Common myeloid progenitor, CD34-positive (primary cell): ENCODE measurements around the gene GPR137.

ENCODE experiments used
- CTCF ChIA-PET: fragments of 350-600 bp; sonication (Branson Sonifier 250); formaldehyde crosslinking; loops from one replicate; lab custom pipeline; 2021; ENCODE audit warnings: antibody characterized with exemption; lab: Charles Lee
- POLR2A ChIA-PET: fragments of 350-600 bp; sonication (Branson Sonifier 250); formaldehyde crosslinking; loops from one replicate; lab custom pipeline; 2021; ENCODE audit warnings: antibody characterized with exemption; lab: Charles Lee
- DNase-seq, 3 donors: peaks; one replicate each; pipeline versions ENCODE4 v3.0.0 to v3.0.0-alpha.2; 2013
- H3K27ac ChIP-seq, 2 experiments: 1 replicate in 1 of 2; 2 replicates in 1 of 2; pipeline ENCODE4 v1.7.0; 2013; ENCODE audit warnings: inconsistent platforms in 2 of 2, low read length in 2 of 2, mild to moderate bottlenecking in 2 of 2, low read depth in 1 of 2, moderate library complexity in 1 of 2; ENCODE audit not compliant: severe bottlenecking in 2 of 2, insufficient read depth in 1 of 2, poor library complexity in 1 of 2
- H3K27me3 ChIP-seq, 5 experiments: replicated peaks in 2 of 5; 1 replicate in 3 of 5; 2 replicates in 2 of 5; pipeline versions ENCODE4 v1.6.1 to v1.7.0; 2013; ENCODE audit warnings: low read length in 4 of 5, mild to moderate bottlenecking in 2 of 5, moderate library complexity in 2 of 5, inconsistent platforms in 1 of 5; ENCODE audit not compliant: insufficient read depth in 5 of 5, control insufficient read depth in 4 of 5
- H3K36me3 ChIP-seq, 4 experiments: 1 replicate in 2 of 4; 2 replicates in 2 of 4; pipeline versions ENCODE4 v1.6.1 to v1.7.0; 2013; ENCODE audit warnings: low read length in 3 of 4, control low read depth in 1 of 4, mild to moderate bottlenecking in 1 of 4; ENCODE audit not compliant: control insufficient read depth in 4 of 4, insufficient read depth in 4 of 4
- H3K4me1 ChIP-seq, 4 experiments: 1 replicate in 3 of 4; 2 replicates in 1 of 4; pipeline versions ENCODE4 v1.6.1 to v1.7.1; 2013; ENCODE audit warnings: low read length in 3 of 4, mild to moderate bottlenecking in 3 of 4, control low read depth in 1 of 4, inconsistent platforms in 1 of 4, moderate library complexity in 1 of 4; ENCODE audit not compliant: control insufficient read depth in 4 of 4, insufficient read depth in 4 of 4; ENCODE audit errors: control extremely low read depth in 1 of 4
- H3K4me3 ChIP-seq, 7 experiments: 1 replicate in 4 of 7; 2 replicates in 3 of 7; pipeline versions ENCODE4 v1.5.1 to v1.7.0; 2013; ENCODE audit warnings: mild to moderate bottlenecking in 7 of 7, low read length in 6 of 7, moderate library complexity in 6 of 7, inconsistent platforms in 2 of 7, low read depth in 2 of 7, control low read depth in 1 of 7; ENCODE audit not compliant: insufficient read depth in 4 of 7, control insufficient read depth in 1 of 7; ENCODE audit errors: extremely low read depth in 1 of 7
- H3K9me3 ChIP-seq, 5 experiments: 1 replicate in 4 of 5; 2 replicates in 1 of 5; pipeline versions ENCODE4 v1.6.1 to v1.7.1; 2013; ENCODE audit warnings: low read length in 4 of 5, mild to moderate bottlenecking in 2 of 5, inconsistent platforms in 1 of 5, low read depth in 1 of 5, moderate library complexity in 1 of 5; ENCODE audit not compliant: control insufficient read depth in 4 of 5, insufficient read depth in 2 of 5; ENCODE audit errors: control extremely low read depth in 1 of 5
- WGBS: methylation state at CpG from one replicate; pipeline ENCODE4 v1.1.5; 2013; ENCODE audit not compliant: insufficient coverage; 5-methylcytosine and 5-hydroxymethylcytosine counted together

GPR137 gene

GRCh38 chr11:64269540-64270220 is 16.0 kb upstream of the GPR137 start:
- Histone ChIP-seq H3K4me3 (peak overlapping the region; percentile 76 to 94 (median 86)), H3K36me3 (peaks cover 0 to 20% (median 6%) of the 10 kb centered on the region in 4 experiments), H3K27ac (peak overlapping the region; percentile 88 to 96), H3K27me3 (no peaks in the 10 kb centered on the region), H3K9me3 (no peaks in the 10 kb centered on the region), H3K4me1 (peaks cover 4 to 51% (median 41%) of the 10 kb centered on the region in 4 experiments)
- ChIA-PET CTCF (interaction anchor here (0.8 to 11.4 kb wide), 10 partner anchors 11 to 64 kb away, joined by 3 to 106 read pairs (median 14); partner anchors contain the start of genes BAD, CATSPERZ, FERMT3 and FKBP2), POLR2A (interaction anchor here (0.6 to 3.9 kb wide), 8 partner anchors 15 to 1624 kb away, joined by 3 to 30 read pairs (median 8); partner anchors contain the start of genes BAD, FERMT3, FKBP2 and GPR137)
- DNase-seq = peak; percentile 98 to 99 (median 99)
- WGBS = 0% methylated on average over 48 of the region's 58 CpGs

DNA sequence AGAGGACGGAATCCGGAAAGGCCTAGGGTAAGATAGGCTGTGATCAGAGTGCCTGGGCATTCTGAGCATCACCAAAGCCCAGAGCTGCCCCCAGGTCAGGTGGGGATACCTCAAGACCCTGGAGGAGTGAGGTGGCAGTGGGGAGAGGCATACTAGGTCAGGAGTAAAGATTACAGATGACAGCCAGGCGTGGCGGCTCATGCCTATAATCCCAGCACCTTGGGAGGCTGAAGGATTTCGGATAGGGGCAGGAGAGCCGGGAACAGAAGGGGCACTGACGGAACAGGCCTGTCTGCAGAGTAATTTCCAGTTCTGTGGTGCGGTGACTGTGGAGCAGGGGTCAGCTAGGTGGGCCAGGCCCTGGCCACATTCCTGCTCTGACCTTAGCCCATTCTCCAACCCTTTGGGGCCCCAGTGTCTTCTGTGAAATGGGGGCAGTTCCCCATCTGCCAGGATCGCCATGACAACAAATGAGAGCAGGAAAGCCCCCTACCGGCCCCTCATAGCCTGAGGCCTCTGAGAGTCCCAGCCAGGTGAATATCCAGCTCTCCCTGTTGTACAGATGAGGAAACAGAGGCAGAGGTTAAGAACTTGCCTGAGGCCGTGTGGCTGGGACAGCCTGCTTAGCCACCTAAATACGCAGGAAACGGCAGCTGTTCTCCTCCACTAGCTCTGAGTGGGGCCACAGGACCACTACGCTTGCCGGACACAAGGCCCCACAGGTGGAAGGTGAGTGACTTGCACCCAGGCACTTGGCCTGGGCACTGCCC is 10.4 kb upstream of the GPR137 start:
- no peak for DNase-seq
- Histone ChIP-seq H3K27me3 (no peaks in the 10 kb centered on the region), H3K4me1 (peaks cover 0 to 20% (median 16%) of the 10 kb centered on the region in 4 experiments), H3K4me3 (no peak overlapping the region), H3K27ac (no peak overlapping the region), H3K36me3 (peaks cover 4 to 29% (median 22%) of the 10 kb centered on the region in 4 experiments), H3K9me3 (no peaks in the 10 kb centered on the region)
- 97% methylated on average over 15 of the region's 15 CpGs for WGBS
- ChIA-PET POLR2A (interaction anchor here (0.6 kb wide), 1 partner anchor 22 kb away, joined by 5 read pairs; no protein-coding TSS in a partner anchor), CTCF (interaction anchor here (0.6 to 4.8 kb wide), 7 partner anchors 9 to 72 kb away, joined by 3 to 19 read pairs (median 4); partner anchors contain the start of genes BAD and CATSPERZ)

DNA sequence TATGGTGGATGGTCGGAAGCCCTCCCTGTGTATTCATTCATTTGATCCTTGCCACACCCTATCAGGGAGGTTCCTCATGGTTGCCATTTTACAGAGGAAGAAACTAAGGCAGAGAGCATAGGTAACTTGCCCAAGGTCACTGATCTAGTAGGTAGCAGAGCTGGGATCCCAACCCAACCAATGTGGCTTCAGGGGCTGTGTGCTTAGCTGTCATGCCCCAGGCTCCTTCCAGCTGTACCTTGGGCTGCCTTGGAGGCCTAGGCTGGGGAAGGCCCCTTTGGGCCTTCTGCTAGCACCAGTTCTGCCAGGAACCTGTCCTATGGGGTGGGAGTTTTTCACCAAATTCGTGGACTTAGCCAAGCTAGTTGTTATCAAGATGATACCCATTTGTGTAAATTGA is 9.8 kb upstream of the GPR137 start:
- 100% methylated on average over 1 of the region's 2 CpGs for WGBS
- no peak overlapping the region for H3K4me3 ChIP-seq
- H3K4me1 ChIP-seq = peaks cover 0 to 15% (median 10%) of the 10 kb centered on the region in 4 experiments
- peaks cover 4 to 29% (median 22%) of the 10 kb centered on the region in 4 experiments for H3K36me3 ChIP-seq
- no peaks in the 10 kb centered on the region for H3K27me3 ChIP-seq
- CTCF ChIA-PET = interaction anchor here (0.8 to 4.8 kb wide), 3 partner anchors 25 to 72 kb away, joined by 3 to 19 read pairs (median 4); partner anchors contain the start of gene CATSPERZ
- POLR2A ChIA-PET = interaction anchor here (0.6 kb wide), 2 partner anchors 21 to 1618 kb away, joined by 3 to 5 read pairs; no protein-coding TSS in a partner anchor
- H3K27ac ChIP-seq = no peak overlapping the region
- H3K9me3 ChIP-seq = no peaks in the 10 kb centered on the region
- no peak for DNase-seq

- CTCF ChIA-PET = interaction anchor here (0.6 to 4.8 kb wide), 7 partner anchors 9 to 48 kb away, joined by 3 to 19 read pairs (median 3); partner anchors contain the start of genes CATSPERZ and GPR137
- H3K27me3 ChIP-seq = no peaks in the 10 kb centered on the region
- H3K4me3 ChIP-seq = no peak overlapping the region
- H3K4me1 ChIP-seq = peaks cover 0 to 9% (median 5%) of the 10 kb centered on the region in 4 experiments
- H3K9me3 ChIP-seq = no peaks in the 10 kb centered on the region
- 99% methylated on average over 14 of the region's 17 CpGs for WGBS
- no peak for DNase-seq
- no peak overlapping the region for H3K27ac ChIP-seq
- peaks cover 4 to 33% (median 24%) of the 10 kb centered on the region in 4 experiments for H3K36me3 ChIP-seq
- POLR2A ChIA-PET = no interaction called here
Observed at GRCh38 chr11:64276653-64277431, 8.8 kb upstream of the GPR137 start.

DNA sequence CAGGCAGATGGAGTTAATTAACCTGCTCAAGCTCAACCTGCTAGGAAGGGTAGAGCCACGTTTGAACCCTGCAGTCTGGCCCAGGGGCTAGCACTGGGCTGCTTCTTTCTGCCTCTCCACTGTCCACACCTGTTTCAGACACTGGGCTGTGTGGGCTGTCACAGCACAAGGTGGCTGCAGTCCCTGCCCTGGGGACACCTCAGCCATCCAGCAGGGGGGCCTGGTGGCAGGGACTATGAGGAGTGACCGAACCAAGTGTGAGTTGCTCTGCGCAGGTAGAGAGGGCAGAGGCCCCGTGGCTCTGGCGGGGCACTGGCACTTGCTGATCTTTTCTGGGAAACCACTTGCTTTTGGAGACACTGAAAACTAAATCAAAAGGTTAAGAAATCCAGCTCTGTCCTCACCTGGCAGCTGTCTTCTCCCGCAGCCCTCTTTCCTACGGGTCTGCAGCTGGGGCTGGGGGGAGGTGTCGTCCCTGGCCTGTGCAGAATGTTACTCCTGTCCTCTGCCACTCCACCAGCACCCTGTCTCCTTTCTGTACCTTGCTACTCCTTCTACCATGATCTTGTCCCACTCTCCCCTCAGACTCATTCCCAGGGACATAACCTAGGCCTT is 7.0 kb upstream of the GPR137 start:
- CTCF ChIA-PET = interaction anchor here (0.7 to 4.8 kb wide), 4 partner anchors 11 to 54 kb away, joined by 3 to 19 read pairs (median 4); partner anchors contain the start of gene CATSPERZ

More for the DNA sequence above, 7.0 kb upstream of the GPR137 start:
- Histone ChIP-seq H3K27ac (no peak overlapping the region), H3K27me3 (no peaks in the 10 kb centered on the region), H3K9me3 (no peaks in the 10 kb centered on the region), H3K4me1 (peaks cover 0 to 5% (median under 1%) of the 10 kb centered on the region in 4 experiments), H3K36me3 (peaks cover 6 to 33% (median 24%) of the 10 kb centered on the region in 4 experiments), H3K4me3 (no peak overlapping the region)
- POLR2A ChIA-PET = no interaction called here
- DNase-seq = no peak
- 93% methylated on average over 8 of the region's 8 CpGs for WGBS
